Astrocyte (in vitro differentiated cells and primary cell): ENCODE results near the gene SMIM9.

Experiments
- EZH2 ChIP-seq: IDR thresholded peaks from 2 replicates; pipeline ENCODE4 v1.6.1; 2012; ENCODE audit warnings: mild to moderate bottlenecking, low read length, inconsistent platforms; ENCODE audit not compliant: insufficient read depth
- TF ChIP-seq, protein P1 (sequence below): IDR thresholded peaks from 2 replicates; pipeline ENCODE4 v1.5.1; 2011; ENCODE audit warnings: low read depth, mild to moderate bottlenecking, inconsistent platforms, low read length, moderate library complexity; ENCODE audit not compliant: insufficient read depth

DNA sequence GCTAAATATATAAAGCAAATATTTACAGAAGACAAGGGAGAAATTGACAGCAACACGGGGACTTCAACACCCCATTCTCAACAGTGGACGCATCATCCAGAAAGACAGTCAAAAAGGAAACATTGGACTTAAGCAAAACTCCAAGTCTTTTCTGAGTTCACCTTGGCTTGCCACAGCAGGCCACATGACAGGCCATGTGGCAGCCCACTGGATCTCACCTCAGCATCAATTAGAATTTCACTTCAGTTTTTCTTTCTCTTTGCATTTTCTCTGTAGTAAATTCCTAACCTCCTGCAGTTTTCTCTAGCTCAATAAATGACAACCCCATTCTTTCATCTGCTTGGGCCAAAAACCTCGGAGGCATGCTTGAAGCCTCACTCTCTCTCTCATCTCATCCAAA is 12.4 kb downstream of the SMIM9 start:
- TF ChIP-seq, protein P1, sequence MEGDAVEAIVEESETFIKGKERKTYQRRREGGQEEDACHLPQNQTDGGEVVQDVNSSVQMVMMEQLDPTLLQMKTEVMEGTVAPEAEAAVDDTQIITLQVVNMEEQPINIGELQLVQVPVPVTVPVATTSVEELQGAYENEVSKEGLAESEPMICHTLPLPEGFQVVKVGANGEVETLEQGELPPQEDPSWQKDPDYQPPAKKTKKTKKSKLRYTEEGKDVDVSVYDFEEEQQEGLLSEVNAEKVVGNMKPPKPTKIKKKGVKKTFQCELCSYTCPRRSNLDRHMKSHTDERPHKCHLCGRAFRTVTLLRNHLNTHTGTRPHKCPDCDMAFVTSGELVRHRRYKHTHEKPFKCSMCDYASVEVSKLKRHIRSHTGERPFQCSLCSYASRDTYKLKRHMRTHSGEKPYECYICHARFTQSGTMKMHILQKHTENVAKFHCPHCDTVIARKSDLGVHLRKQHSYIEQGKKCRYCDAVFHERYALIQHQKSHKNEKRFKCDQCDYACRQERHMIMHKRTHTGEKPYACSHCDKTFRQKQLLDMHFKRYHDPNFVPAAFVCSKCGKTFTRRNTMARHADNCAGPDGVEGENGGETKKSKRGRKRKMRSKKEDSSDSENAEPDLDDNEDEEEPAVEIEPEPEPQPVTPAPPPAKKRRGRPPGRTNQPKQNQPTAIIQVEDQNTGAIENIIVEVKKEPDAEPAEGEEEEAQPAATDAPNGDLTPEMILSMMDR: no peak
- no peak for TF ChIP-seq EZH2
